GM19035 (cell line): ENCODE results near the gene PCGF3.
A peak's percentile ranks its signal among the peaks of the same experiment; 100 is the strongest.
"Not testable (repeated sequence)": the region's sequence is repeated elsewhere in the genome, so short reads cannot be mapped to it uniquely, and the experiment has no call there.

ENCODE experiments used
- ATAC-seq: cut with Tn5 transposase; IDR thresholded peaks from one replicate; pipeline ENCODE4 v1.9.1; 2021; ENCODE audit not compliant: unreplicated experiment

The PCGF3 gene

GRCh38 chr4:740011-740410 lies 34.4 kb downstream of the PCGF3 start:
- no peak for ATAC-seq

- no peak for ATAC-seq
Measured at GRCh38 chr4:740656-741282, 35.1 kb downstream of the PCGF3 start.

GRCh38 chr4:742096-742741 lies 36.6 kb downstream of the PCGF3 start:
- no peak for ATAC-seq

- peak; percentile 60 for ATAC-seq
Measured at GRCh38 chr4:742742-743311, 37.2 kb downstream of the PCGF3 start.

- no peak for ATAC-seq
Measured at GRCh38 chr4:743463-744211, 38.0 kb downstream of the PCGF3 start.

GRCh38 chr4:744212-744841 lies 38.7 kb downstream of the PCGF3 start:
- ATAC-seq = no peak

GRCh38 chr4:747546-748170 lies 42.0 kb downstream of the PCGF3 start:
- no peak for ATAC-seq

GRCh38 chr4:748461-748860 lies 42.8 kb downstream of the PCGF3 start:
- ATAC-seq = no peak

GRCh38 chr4:749698-750666 lies 44.4 kb downstream of the PCGF3 start:
- ATAC-seq = no peak

GRCh38 chr4:751676-752075 lies 46.0 kb downstream of the PCGF3 start:
- ATAC-seq = no peak

GRCh38 chr4:752196-752861 lies 46.7 kb downstream of the PCGF3 start:
- no peak for ATAC-seq

GRCh38 chr4:753186-753585 lies 47.6 kb downstream of the PCGF3 start:
- ATAC-seq = not testable (repeated sequence)

GRCh38 chr4:754221-755120 lies 48.8 kb downstream of the PCGF3 start:
- ATAC-seq = no peak

- no peak for ATAC-seq
Measured at GRCh38 chr4:757111-757510, 51.5 kb downstream of the PCGF3 start.

- not testable (repeated sequence) for ATAC-seq
Measured at GRCh38 chr4:759810-760209, 54.2 kb downstream of the PCGF3 start.

GRCh38 chr4:760616-761015 lies 55.0 kb downstream of the PCGF3 start:
- ATAC-seq = no peak

- no peak for ATAC-seq
Measured at GRCh38 chr4:761086-761485, 55.5 kb downstream of the PCGF3 start.

- ATAC-seq = no peak
Measured at GRCh38 chr4:761739-762138, 56.1 kb downstream of the PCGF3 start.
